Measurements from ENCODE around the gene MXRA8. TPM values are rescaled to one million over a fixed set of nuclear protein-coding genes. Genes with fewer than 3 reads are reported as not detected.

MXRA8 gene
- total RNA-seq, 1 donor from 2014 or later = 39.1 TPM

- no peak for DNase-seq (ENCODE audit: extremely low read depth, low read depth, low spot score)
These were observed 47.8 kb downstream of the MXRA8 start for GRCh38 chr1:1310476-1311053.

GRCh38 chr1:1310109-1310385, 48.3 kb downstream of the MXRA8 start:
- no peak for DNase-seq (ENCODE audit: extremely low read depth, low read depth, low spot score)

- DNase-seq (ENCODE audit: extremely low read depth, low read depth, low spot score) = no peak
These were observed 48.9 kb downstream of the MXRA8 start for GRCh38 chr1:1309251-1310108.

GRCh38 chr1:1308756-1309250, 49.6 kb downstream of the MXRA8 start:
- no peak for DNase-seq (ENCODE audit: extremely low read depth, low read depth, low spot score)

- no peak for DNase-seq (ENCODE audit: extremely low read depth, low read depth, low spot score)
These were observed 50.2 kb downstream of the MXRA8 start, which contains the start of the genes ACAP3 and PUSL1 for GRCh38 chr1:1307923-1308755. TSS of gene ACAP3 (minus strand) at chr1:1307930. CDS start at chr1:1307815, 115 bp downstream. TSS of gene PUSL1 (plus strand) at chr1:1308597. CDS start at chr1:1308644, 47 bp downstream.

- DNase-seq (ENCODE audit: extremely low read depth, low read depth, low spot score) = no peak
These were observed 51.0 kb downstream of the MXRA8 start for GRCh38 chr1:1307261-1307922.

GRCh38 chr1:1306661-1307260, 51.6 kb downstream of the MXRA8 start:
- no peak for DNase-seq (ENCODE audit: extremely low read depth, low read depth, low spot score)

GRCh38 chr1:1306070-1306660, 52.2 kb downstream of the MXRA8 start:
- no peak for DNase-seq (ENCODE audit: extremely low read depth, low read depth, low spot score)

GRCh38 chr1:1305300-1306069, 52.9 kb downstream of the MXRA8 start:
- no peak for DNase-seq (ENCODE audit: extremely low read depth, low read depth, low spot score)

- no peak for DNase-seq (ENCODE audit: extremely low read depth, low read depth, low spot score)
These were observed 53.7 kb downstream of the MXRA8 start for GRCh38 chr1:1304331-1305299.

- DNase-seq (ENCODE audit: extremely low read depth, low read depth, low spot score) = no peak
These were observed 54.6 kb downstream of the MXRA8 start for GRCh38 chr1:1303736-1304135.

- DNase-seq (ENCODE audit: extremely low read depth, low read depth, low spot score) = no peak
These were observed 55.3 kb downstream of the MXRA8 start for GRCh38 chr1:1302951-1303509.

Other genes starting within 250 kb of the MXRA8 start
- gene C1orf159, start 242.5 kb downstream of the MXRA8 start, total RNA-seq = 13.5 and 32.1 TPM in 2 replicates
- not detected in 2 replicates for gene TTLL10, start 184.7 kb downstream of the MXRA8 start, total RNA-seq
- gene TNFRSF18, start 152.0 kb downstream of the MXRA8 start, total RNA-seq = 0.58 TPM in 1 of 2 replicates, not detected in the other
- 5.6 and 58.5 TPM in 2 replicates for gene TNFRSF4, start 144.4 kb downstream of the MXRA8 start, total RNA-seq
- 272 and 308 TPM in 2 replicates for gene SDF4, start 126.6 kb downstream of the MXRA8 start, total RNA-seq
- gene B3GALT6, start 126.3 kb downstream of the MXRA8 start, total RNA-seq = 47.9 and 63.4 TPM in 2 replicates
- gene C1QTNF12, start 111.8 kb downstream of the MXRA8 start, total RNA-seq = 0.76 and 1.7 TPM in 2 replicates
- 44.4 and 80.3 TPM in 2 replicates for gene UBE2J2, start 84.7 kb downstream of the MXRA8 start, total RNA-seq
- 0.34 and 1.4 TPM in 2 replicates for gene SCNN1D, start 78.1 kb downstream of the MXRA8 start, total RNA-seq
- gene ACAP3, start 50.6 kb downstream of the MXRA8 start, total RNA-seq = 33.6 and 62.4 TPM in 2 replicates
- 32.1 and 36.2 TPM in 2 replicates for gene PUSL1, start 50.0 kb downstream of the MXRA8 start, total RNA-seq
- gene INTS11, start 33.9 kb downstream of the MXRA8 start, total RNA-seq = 104 and 110 TPM in 2 replicates
- gene CPTP, start 33.8 kb downstream of the MXRA8 start, total RNA-seq = 46.5 and 56.5 TPM in 2 replicates
- 0.35 TPM in 1 of 2 replicates, not detected in the other for gene TAS1R3, start 27.3 kb downstream of the MXRA8 start, total RNA-seq
- gene DVL1, start 9.1 kb downstream of the MXRA8 start, total RNA-seq = 56.5 and 56.9 TPM in 2 replicates
- gene AURKAIP1, start 16.7 kb upstream of the MXRA8 start, total RNA-seq = 145 and 181 TPM in 2 replicates
- gene CCNL2, start 40.8 kb upstream of the MXRA8 start, total RNA-seq = 111 and 189 TPM in 2 replicates
- gene MRPL20, start 48.7 kb upstream of the MXRA8 start, total RNA-seq = 125 and 128 TPM in 2 replicates
- gene ANKRD65, start 62.7 kb upstream of the MXRA8 start, total RNA-seq = 0.34 TPM in 1 of 2 replicates, not detected in the other
- gene VWA1, start 77.1 kb upstream of the MXRA8 start, total RNA-seq = 21.4 and 34.8 TPM in 2 replicates
- gene ATAD3C, start 91.1 kb upstream of the MXRA8 start, total RNA-seq = not detected in 2 replicates
- 22.6 and 37.5 TPM in 2 replicates for gene ATAD3B, start 113.2 kb upstream of the MXRA8 start, total RNA-seq
- 48.3 and 54.5 TPM in 2 replicates for gene ATAD3A, start 153.6 kb upstream of the MXRA8 start, total RNA-seq
- 1.7 and 3.4 TPM in 2 replicates for gene TMEM240, start 182.1 kb upstream of the MXRA8 start, total RNA-seq
- 106 and 136 TPM in 2 replicates for gene SSU72, start 216.3 kb upstream of the MXRA8 start, total RNA-seq
- gene FNDC10, start 241.6 kb upstream of the MXRA8 start, total RNA-seq = 5.2 and 9.9 TPM in 2 replicates